HCT116 (cell line): ENCODE data around the gene WDR27. TPM values are rescaled to one million over a fixed set of nuclear protein-coding genes. Genes with fewer than 3 reads are reported as not detected.

Source experiments
- ATAC-seq: fragments of 200-7000 bp; cut with Tn5 transposase; 2 replicates; pipeline ENCODE4 v1.9.1; 2020; ENCODE audit warnings: mild to moderate bottlenecking, moderate library complexity
- BruUV-seq: library from RNA; stranded (reverse); fragments of 400-500 nt; replicated peaks from 2 replicates; lab custom pipeline; 2021; lab: Mats Ljungman, UMichigan
- CTCF ChIA-PET: fragments of 300-600 bp; sonication (Branson Sonifier 250); formaldehyde crosslinking; loops from one replicate; lab custom pipeline; 2021; ENCODE audit warnings: antibody characterized with exemption; lab: Charles Lee
- POLR2A ChIA-PET: fragments of 300-600, 350-600 bp; sonication (Branson Sonifier 250); formaldehyde crosslinking; loops from one replicate; lab custom pipeline; 2021; ENCODE audit warnings: antibody characterized with exemption; lab: Charles Lee
- RAD21 ChIA-PET, 2 experiments: fragments of 300-600 bp; sonication (Branson Sonifier 250); formaldehyde crosslinking; loops; one replicate each; lab custom pipeline; 2023; ENCODE audit warnings: low total read pairs in 2 of 2; ENCODE audit not compliant: uncharacterized antibody in 2 of 2, unreplicated experiment in 2 of 2, low non-redundant PET in 1 of 2; lab: Charles Lee
- DNase-seq: peaks from one replicate; pipeline ENCODE4 v3.0.0-alpha.2; 2010; ENCODE audit warnings: low read depth, low spot score
- H2AFZ ChIP-seq: fragments of 200-600 bp; shearing (Covaris generic), sonication (generic); 2 replicates; pipeline ENCODE4 v1.6.1; 2017; ENCODE audit warnings: low read depth, mixed run types, mixed read lengths, antibody characterized with exemption, low read length; ENCODE audit not compliant: poor library complexity, severe bottlenecking
- H3K27ac ChIP-seq: 2 replicates; pipeline ENCODE4 v1.5.1; 2012; ENCODE audit warnings: low read depth, low read length
- H3K27me3 ChIP-seq: fragments of 200-600 bp; sonication (generic); 2 replicates; pipeline ENCODE4 v1.6.1; 2016; ENCODE audit warnings: mixed run types, low read length, mixed read lengths; ENCODE audit not compliant: insufficient read depth
- H3K36me3 ChIP-seq, 2 experiments: fragments of 200-500 bp in 1 of 2; fragments of 200-600 bp in 1 of 2; sonication (Bioruptor generic) in 1 of 2; sonication (generic) in 1 of 2; 2 replicates each; pipeline versions ENCODE4 v1.5.1 to v1.6.1; 2014 to 2016; ENCODE audit warnings: low read length in 2 of 2, inconsistent platforms in 1 of 2, mixed read lengths in 1 of 2, mixed run types in 1 of 2; ENCODE audit not compliant: insufficient read depth in 2 of 2, control insufficient read depth in 1 of 2
- H3K4me1 ChIP-seq, 2 experiments: fragments of 200-600 bp in 1 of 2; sonication (generic) in 1 of 2; 2 replicates each; pipeline versions ENCODE4 v1.5.1 to v1.6.1; 2012 to 2017; ENCODE audit warnings: low read length in 2 of 2, inconsistent platforms in 1 of 2, mild to moderate bottlenecking in 1 of 2, mixed read lengths in 1 of 2, mixed run types in 1 of 2, moderate library complexity in 1 of 2; ENCODE audit not compliant: insufficient read depth in 2 of 2, control insufficient read depth in 1 of 2
- H3K4me2 ChIP-seq: fragments of 200-600 bp; sonication (generic); 2 replicates; pipeline ENCODE4 v1.6.1; 2017; ENCODE audit warnings: mixed run types, low read length, mixed read lengths
- H3K4me3 ChIP-seq, 2 experiments: fragments of 200-600 bp in 1 of 2; sonication (generic) in 1 of 2; replicated peaks in 1 of 2; 2 replicates each; pipeline ENCODE4 v1.5.1; 2011 to 2016; ENCODE audit warnings: low read length in 2 of 2, control low read depth in 1 of 2, low read depth in 1 of 2, mild to moderate bottlenecking in 1 of 2, mixed read lengths in 1 of 2, mixed run types in 1 of 2
- H3K79me2 ChIP-seq: fragments of 200-600 bp; sonication (generic); 2 replicates; pipeline ENCODE4 v1.6.1; 2017; ENCODE audit warnings: mild to moderate bottlenecking, mixed run types, low read length, moderate library complexity, mixed read lengths; ENCODE audit not compliant: insufficient read depth
- H3K9ac ChIP-seq: fragments of 200-600 bp; sonication (generic); 2 replicates; pipeline ENCODE4 v1.6.1; 2016; ENCODE audit warnings: low read length, mixed read lengths
- H3K9me2 ChIP-seq: fragments of 200-600 bp; sonication (generic), shearing (Covaris generic); 2 replicates; pipeline ENCODE4 v1.6.1; 2017; ENCODE audit warnings: mixed run types, mild to moderate bottlenecking, moderate library complexity; ENCODE audit not compliant: insufficient read depth
- H3K9me3 ChIP-seq, 2 experiments: fragments of 200-500 bp in 1 of 2; fragments of 200-600 bp in 1 of 2; sonication (Bioruptor generic) in 1 of 2; sonication (generic) in 1 of 2; 2 replicates each; pipeline ENCODE4 v1.6.1; 2014 to 2017; ENCODE audit warnings: low read length in 2 of 2, mixed read lengths in 2 of 2, inconsistent platforms in 1 of 2, low read depth in 1 of 2, mild to moderate bottlenecking in 1 of 2, mixed run types in 1 of 2, moderate library complexity in 1 of 2; ENCODE audit not compliant: control insufficient read depth in 1 of 2, insufficient read depth in 1 of 2
- H4K20me1 ChIP-seq: fragments of 200-600 bp; sonication (generic), shearing (Covaris generic); 2 replicates; pipeline ENCODE4 v1.6.1; 2017; ENCODE audit warnings: mixed run types, mild to moderate bottlenecking, moderate library complexity; ENCODE audit not compliant: insufficient read depth
- ELF1 ChIP-seq: IDR thresholded peaks from 2 replicates; pipeline ENCODE4 v1.6.1; 2012; ENCODE audit warnings: low read depth, borderline replicate concordance
- EZH2 ChIP-seq: fragments of 200-600 bp; sonication (generic); IDR thresholded peaks from 2 replicates; pipeline ENCODE4 v1.6.1; 2017; ENCODE audit warnings: antibody characterized with exemption, mixed run types
- FOSL1 ChIP-seq: IDR thresholded peaks from 2 replicates; pipeline ENCODE4 v1.6.1; 2012; ENCODE audit warnings: low read depth
- JUND ChIP-seq: IDR thresholded peaks from 2 replicates; pipeline ENCODE4 v1.6.1; 2012
- POLR2A ChIP-seq: IDR thresholded peaks from 2 replicates; pipeline ENCODE4 v1.7.0; 2011; ENCODE audit warnings: borderline replicate concordance; ENCODE audit not compliant: insufficient read depth, insufficient read length; ENCODE audit errors: extremely low read depth
- POLR2AphosphoS5 ChIP-seq: IDR thresholded peaks from 2 replicates; pipeline ENCODE4 v1.6.1; 2011; ENCODE audit warnings: mild to moderate bottlenecking, low read depth, low read length, moderate library complexity
- RAD21 ChIP-seq: IDR thresholded peaks from 2 replicates; pipeline ENCODE4 v1.6.1; 2012; ENCODE audit warnings: low read depth, mild to moderate bottlenecking
- SP1 ChIP-seq: IDR thresholded peaks from 2 replicates; pipeline ENCODE4 v1.6.1; 2012; ENCODE audit warnings: low read depth
- ZFX ChIP-seq: fragments of 450-650 bp; IDR thresholded peaks from 2 replicates; pipeline ENCODE4 v1.6.1; 2017
- ZNF274 ChIP-seq: fragments of 200-500 bp; sonication (Bioruptor generic); IDR thresholded peaks from 2 replicates; pipeline ENCODE4 v1.6.1; 2014; ENCODE audit warnings: mild to moderate bottlenecking, low read depth, low read length, inconsistent platforms
- intact Hi-C: fragments of 100-400 bp; cut with micrococcal nuclease; formaldehyde crosslinking; loops from 2 replicates; pipeline ENCODE4 v1.10.0; 2022
- total RNA-seq: library from RNA; stranded (reverse); gene quantifications from one replicate; pipeline ENCODE4 v1.2.1, GENCODE V29; 2021; ENCODE audit not compliant: unreplicated experiment
- TF ChIP-seq, protein P1 (sequence below): IDR thresholded peaks from 2 replicates; pipeline ENCODE4 v1.6.1; 2012; ENCODE audit warnings: low read depth
- TF ChIP-seq, protein P2 (sequence below), 3 experiments: fragments of 200-600 bp in 1 of 3; sonication (generic) in 1 of 3; IDR thresholded peaks in 2 of 3; conservative IDR thresholded peaks in 1 of 3; 2 replicates each; pipeline ENCODE4 v1.5.1; 2012 to 2017; ENCODE audit warnings: low read depth in 2 of 3, low read length in 2 of 3, antibody characterized with exemption in 1 of 3, borderline replicate concordance in 1 of 3, control low read depth in 1 of 3, mild to moderate bottlenecking in 1 of 3, mixed read lengths in 1 of 3, mixed run types in 1 of 3, moderate library complexity in 1 of 3; ENCODE audit not compliant: insufficient read depth in 1 of 3
- TF ChIP-seq, protein P3 (sequence below): IDR thresholded peaks from 2 replicates; pipeline ENCODE4 v1.6.1; 2012

WDR27 gene
- total RNA-seq, 1 experiment from 2014 or later = 60.6 TPM

GRCh38 chr6:169651498-169651897 is 50.3 kb downstream of the WDR27 start:
- H3K9me3 ChIP-seq = peaks cover 10 to 12% of the 10 kb centered on the region in 2 experiments; a peak in 2 of 4 replicates
- no peak overlapping the region for H3K4me2 ChIP-seq
- no peak overlapping the region for H3K27ac ChIP-seq
- no peaks in the 10 kb centered on the region for H3K79me2 ChIP-seq
- no peaks in the 10 kb centered on the region for H3K9me2 ChIP-seq
- no peak for TF ChIP-seq POLR2A
- TF ChIP-seq EZH2 = no peak
- TF ChIP-seq ZNF274 = no peak
- TF ChIP-seq FOSL1 = no peak
- TF ChIP-seq, protein P1, sequence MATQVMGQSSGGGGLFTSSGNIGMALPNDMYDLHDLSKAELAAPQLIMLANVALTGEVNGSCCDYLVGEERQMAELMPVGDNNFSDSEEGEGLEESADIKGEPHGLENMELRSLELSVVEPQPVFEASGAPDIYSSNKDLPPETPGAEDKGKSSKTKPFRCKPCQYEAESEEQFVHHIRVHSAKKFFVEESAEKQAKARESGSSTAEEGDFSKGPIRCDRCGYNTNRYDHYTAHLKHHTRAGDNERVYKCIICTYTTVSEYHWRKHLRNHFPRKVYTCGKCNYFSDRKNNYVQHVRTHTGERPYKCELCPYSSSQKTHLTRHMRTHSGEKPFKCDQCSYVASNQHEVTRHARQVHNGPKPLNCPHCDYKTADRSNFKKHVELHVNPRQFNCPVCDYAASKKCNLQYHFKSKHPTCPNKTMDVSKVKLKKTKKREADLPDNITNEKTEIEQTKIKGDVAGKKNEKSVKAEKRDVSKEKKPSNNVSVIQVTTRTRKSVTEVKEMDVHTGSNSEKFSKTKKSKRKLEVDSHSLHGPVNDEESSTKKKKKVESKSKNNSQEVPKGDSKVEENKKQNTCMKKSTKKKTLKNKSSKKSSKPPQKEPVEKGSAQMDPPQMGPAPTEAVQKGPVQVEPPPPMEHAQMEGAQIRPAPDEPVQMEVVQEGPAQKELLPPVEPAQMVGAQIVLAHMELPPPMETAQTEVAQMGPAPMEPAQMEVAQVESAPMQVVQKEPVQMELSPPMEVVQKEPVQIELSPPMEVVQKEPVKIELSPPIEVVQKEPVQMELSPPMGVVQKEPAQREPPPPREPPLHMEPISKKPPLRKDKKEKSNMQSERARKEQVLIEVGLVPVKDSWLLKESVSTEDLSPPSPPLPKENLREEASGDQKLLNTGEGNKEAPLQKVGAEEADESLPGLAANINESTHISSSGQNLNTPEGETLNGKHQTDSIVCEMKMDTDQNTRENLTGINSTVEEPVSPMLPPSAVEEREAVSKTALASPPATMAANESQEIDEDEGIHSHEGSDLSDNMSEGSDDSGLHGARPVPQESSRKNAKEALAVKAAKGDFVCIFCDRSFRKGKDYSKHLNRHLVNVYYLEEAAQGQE = no peak
- no peak for TF ChIP-seq RAD21
- TF ChIP-seq SP1 = no peak
- TF ChIP-seq, protein P2, sequence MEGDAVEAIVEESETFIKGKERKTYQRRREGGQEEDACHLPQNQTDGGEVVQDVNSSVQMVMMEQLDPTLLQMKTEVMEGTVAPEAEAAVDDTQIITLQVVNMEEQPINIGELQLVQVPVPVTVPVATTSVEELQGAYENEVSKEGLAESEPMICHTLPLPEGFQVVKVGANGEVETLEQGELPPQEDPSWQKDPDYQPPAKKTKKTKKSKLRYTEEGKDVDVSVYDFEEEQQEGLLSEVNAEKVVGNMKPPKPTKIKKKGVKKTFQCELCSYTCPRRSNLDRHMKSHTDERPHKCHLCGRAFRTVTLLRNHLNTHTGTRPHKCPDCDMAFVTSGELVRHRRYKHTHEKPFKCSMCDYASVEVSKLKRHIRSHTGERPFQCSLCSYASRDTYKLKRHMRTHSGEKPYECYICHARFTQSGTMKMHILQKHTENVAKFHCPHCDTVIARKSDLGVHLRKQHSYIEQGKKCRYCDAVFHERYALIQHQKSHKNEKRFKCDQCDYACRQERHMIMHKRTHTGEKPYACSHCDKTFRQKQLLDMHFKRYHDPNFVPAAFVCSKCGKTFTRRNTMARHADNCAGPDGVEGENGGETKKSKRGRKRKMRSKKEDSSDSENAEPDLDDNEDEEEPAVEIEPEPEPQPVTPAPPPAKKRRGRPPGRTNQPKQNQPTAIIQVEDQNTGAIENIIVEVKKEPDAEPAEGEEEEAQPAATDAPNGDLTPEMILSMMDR (IDR thresholded peaks at IDR 0.05 in 2 of 3, conservative IDR thresholded peaks at IDR 0.05 in 1 of 3; ENCODE audit: borderline replicate concordance in 1 of 3, insufficient read depth in 1 of 3, low read depth in 2 of 3, low read length in 2 of 3) = no peak
- TF ChIP-seq JUND = no peak
- no peak for TF ChIP-seq POLR2AphosphoS5
- TF ChIP-seq, protein P3, sequence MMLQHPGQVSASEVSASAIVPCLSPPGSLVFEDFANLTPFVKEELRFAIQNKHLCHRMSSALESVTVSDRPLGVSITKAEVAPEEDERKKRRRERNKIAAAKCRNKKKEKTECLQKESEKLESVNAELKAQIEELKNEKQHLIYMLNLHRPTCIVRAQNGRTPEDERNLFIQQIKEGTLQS = no peak
- TF ChIP-seq ZFX = no peak
- TF ChIP-seq ELF1 = no peak
- TF ChIP-seq, all 23 proteins: peak for 0
- Histone ChIP-seq H3K27me3 (no peaks in the 10 kb centered on the region), H3K4me3 (no peak overlapping the region), H2AFZ (no peak overlapping the region), H3K4me1 (no peaks in the 10 kb centered on the region), H4K20me1 (no peaks in the 10 kb centered on the region), H3K36me3 (peaks cover 4 to 26% of the 10 kb centered on the region in 2 experiments; a peak in 2 of 4 replicates), H3K9ac (no peak overlapping the region)
- RAD21 ChIA-PET = no interaction called here
- DNase-seq (no peak), ATAC-seq (no peak)
- POLR2A ChIA-PET = no interaction called here
- CTCF ChIA-PET = no interaction called here
- BruUV-seq = no TSS peak
- intact Hi-C loops = no loop called here
